22Rv1 (cell line): ENCODE measurements around the gene IL17B.

ENCODE experiments used
- ZFX ChIP-seq: fragments of 450-650 bp; IDR thresholded peaks from 2 replicates; pipeline ENCODE4 v1.6.1; 2017; ENCODE audit warnings: antibody characterized with exemption, borderline replicate concordance
- TF ChIP-seq, protein P1 (sequence below): fragments of 450-650 bp; IDR thresholded peaks from 2 replicates; pipeline ENCODE4 v1.5.1; 2017; ENCODE audit warnings: mild to moderate bottlenecking

DNA sequence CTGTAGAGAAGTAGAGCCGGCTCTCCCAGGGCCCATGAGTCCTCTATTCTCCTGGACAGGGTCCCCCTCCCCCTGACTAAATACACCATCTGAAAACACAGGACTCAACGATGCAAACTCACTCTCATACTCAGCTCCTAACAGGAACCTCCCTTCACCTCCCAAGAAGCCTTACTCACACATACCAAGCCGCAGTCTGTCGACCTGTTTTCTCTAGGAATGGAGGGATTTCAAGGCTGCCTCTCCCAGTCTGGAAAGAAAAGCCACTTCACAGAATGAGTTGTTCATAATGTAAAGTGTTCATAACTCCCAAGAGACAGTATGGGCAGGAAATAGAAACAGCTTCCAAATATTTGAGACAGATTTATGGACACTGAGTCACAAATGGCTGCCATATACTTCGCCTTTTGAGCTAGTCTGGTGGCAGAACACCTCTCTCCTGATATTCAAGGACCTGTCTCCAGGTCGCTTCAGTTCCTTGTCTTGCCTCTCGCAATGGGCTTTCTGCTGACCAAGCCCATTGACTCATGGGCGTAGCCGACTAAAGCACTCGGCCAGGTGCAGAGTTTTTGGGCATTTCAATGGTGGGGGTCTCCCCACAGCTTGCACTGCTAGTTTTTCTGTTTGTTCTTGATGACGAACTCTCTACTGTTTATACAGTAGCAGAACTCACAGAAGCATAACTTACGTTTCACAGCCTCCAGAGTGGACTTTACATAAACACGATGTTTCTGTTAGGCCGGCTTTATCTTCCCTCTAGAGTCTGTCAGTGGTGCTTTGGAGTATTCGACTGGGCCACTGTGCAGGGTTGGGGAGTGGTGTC is 25.0 kb upstream of the IL17B start:
- TF ChIP-seq, protein P1, sequence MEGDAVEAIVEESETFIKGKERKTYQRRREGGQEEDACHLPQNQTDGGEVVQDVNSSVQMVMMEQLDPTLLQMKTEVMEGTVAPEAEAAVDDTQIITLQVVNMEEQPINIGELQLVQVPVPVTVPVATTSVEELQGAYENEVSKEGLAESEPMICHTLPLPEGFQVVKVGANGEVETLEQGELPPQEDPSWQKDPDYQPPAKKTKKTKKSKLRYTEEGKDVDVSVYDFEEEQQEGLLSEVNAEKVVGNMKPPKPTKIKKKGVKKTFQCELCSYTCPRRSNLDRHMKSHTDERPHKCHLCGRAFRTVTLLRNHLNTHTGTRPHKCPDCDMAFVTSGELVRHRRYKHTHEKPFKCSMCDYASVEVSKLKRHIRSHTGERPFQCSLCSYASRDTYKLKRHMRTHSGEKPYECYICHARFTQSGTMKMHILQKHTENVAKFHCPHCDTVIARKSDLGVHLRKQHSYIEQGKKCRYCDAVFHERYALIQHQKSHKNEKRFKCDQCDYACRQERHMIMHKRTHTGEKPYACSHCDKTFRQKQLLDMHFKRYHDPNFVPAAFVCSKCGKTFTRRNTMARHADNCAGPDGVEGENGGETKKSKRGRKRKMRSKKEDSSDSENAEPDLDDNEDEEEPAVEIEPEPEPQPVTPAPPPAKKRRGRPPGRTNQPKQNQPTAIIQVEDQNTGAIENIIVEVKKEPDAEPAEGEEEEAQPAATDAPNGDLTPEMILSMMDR: no peak
- no peak for TF ChIP-seq ZFX
